HG03521 (cell line): ENCODE measurements around the gene SEMA3G.

Experiments used
- ATAC-seq: cut with Tn5 transposase; IDR thresholded peaks from one replicate; pipeline ENCODE4 v1.9.1; 2021; ENCODE audit warnings: mild to moderate bottlenecking, moderate library complexity; ENCODE audit not compliant: unreplicated experiment

SEMA3G gene

DNA sequence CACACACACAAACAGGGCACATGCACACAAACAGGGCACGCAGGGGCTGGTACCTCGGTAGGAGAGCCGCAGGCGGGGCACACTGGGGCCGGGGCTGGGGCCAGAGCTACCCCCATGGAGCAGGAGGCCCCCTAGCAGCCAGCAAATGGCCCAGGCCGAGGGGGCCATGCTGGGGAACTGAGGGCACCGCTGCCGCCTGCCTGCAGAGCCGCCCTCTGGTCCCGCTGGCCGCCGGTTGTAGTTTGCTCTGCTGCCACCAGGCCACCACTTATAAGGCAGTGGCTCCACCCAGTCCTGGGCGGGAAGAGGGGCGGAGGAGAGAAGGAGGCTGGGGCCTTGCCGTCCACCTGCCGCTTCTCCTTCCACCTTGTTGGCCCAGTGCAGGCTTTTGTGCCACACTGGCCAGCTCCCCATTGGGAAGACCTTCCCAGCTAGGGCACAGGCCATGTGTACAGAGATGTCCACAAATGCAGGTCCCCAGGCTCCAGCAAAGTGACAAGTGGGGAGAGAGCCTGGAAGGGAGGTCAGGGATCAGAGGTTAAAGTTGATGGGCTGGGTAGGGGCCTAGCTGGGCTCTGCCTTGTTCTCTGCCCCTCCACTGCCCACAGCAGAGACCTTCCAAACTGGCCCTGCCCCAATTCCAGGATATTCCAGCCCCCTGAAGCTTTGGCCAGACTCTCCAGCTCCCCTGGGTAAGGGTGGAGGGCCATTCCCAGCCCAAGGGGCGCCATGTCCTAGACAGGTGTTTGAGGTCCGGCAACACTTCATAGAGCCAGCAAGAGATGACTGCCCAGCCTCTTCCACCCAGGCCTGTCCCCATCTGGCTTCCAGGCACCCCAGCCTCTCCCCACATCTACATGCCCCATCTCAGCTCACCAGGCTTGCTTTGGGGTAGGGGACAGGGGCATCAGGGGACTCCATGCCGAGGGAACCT lies at the start of gene SEMA3G:
SEMA3G (minus strand) TSS at position 244 of the 934 bp plus-strand sequence; CDS start at position 168, 76 bp downstream.
- ATAC-seq: peak; percentile 87

DNA sequence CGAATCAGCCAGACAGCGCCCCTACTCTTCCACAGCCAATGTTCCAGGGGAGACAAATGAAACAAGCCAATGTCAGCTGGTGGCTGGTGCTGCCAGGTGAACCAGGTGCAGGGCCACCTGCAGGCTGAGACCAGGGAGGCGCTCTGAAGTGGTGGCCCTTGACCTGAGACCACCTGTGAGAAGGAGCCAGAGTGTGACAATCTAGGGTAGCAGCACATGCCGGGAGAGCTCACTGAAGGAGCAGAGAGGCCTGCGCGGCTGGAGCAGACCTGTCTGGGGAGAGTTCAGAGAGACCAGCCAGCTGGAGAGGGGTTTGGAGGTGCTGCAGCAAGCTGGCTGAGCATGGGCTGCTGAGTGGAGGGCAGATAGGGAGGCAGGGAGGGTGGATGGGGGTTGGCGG lies 49.5 kb upstream of the SEMA3G start:
- ATAC-seq: no peak

DNA sequence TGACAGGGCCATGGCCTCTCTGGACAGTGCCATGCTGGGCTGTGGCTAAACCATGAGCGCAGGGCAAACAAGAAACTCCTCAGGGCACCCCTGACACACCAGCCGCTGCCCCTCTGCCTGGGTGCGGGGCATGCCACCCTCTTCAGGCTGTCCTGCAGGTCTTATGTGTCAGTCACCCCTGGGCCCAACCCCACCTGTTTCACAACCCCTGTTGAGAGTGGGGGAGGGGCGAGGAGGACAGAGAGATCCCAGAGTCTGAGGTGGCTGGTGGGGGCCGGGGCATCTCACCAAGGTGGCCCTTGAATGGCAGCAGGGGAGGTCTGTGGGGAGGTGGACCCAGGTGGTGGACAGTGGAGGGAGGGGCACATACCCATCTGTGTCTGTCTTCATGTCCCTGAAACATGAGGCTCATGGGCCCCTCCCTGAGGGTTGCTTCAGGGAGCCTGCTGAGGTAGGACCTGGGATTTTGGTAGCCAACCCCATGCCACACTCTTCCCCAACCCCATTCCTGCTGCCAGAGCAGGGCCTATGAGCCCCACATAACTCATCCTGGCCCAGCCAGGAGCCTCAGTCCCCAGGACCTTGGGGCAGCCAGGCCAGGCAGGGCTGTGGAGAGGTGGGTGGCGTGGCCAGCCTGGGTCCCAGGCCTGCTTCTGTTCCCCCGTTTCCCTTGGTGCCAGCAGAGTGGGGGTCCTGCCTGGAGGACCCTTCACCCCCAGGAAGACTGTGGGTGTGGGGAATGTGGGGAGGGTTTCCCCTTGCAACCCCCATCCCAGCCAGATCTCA lies 48.5 kb upstream of the SEMA3G start:
- ATAC-seq: no peak

DNA sequence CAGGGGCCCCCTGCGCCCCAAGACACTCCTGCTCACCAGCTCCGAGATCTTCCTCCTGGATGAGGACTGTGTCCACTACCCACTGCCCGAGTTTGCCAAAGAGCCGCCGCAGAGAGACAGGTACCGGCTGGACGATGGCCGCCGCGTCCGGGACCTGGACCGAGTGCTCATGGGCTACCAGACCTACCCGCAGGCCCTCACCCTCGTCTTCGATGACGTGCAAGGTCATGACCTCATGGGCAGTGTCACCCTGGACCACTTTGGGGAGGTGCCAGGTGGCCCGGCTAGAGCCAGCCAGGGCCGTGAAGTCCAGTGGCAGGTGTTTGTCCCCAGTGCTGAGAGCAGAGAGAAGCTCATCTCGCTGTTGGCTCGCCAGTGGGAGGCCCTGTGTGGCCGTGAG lies 47.2 kb upstream of the SEMA3G start:
- no peak for ATAC-seq

DNA sequence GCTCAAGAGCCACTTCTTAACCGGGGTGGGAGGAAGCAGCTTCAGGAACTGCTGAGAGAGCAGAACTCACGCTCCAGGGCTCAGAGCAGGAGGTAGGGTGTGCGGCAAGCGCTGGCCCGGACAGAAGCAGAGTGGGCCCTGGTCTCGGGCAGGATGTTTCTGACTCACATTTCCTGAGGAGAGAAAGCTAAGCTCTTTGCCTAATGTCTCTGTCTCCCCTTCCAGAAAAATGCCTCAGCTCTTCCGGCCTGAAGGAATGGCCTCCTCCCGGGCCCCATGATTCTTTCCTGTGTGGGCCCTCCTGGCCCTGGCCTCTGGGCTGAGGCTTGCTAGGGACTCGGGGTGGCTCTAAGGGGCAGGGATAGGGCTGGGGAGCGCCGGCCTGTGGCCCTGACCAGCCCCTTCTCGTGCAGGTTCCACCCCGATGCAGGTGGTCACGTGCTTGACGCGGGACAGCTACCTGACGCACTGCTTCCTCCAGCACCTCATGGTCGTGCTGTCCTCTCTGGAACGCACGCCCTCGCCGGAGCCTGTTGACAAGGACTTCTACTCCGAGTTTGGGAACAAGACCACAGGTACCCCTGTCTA lies 46.1 kb upstream of the SEMA3G start:
- no peak for ATAC-seq

DNA sequence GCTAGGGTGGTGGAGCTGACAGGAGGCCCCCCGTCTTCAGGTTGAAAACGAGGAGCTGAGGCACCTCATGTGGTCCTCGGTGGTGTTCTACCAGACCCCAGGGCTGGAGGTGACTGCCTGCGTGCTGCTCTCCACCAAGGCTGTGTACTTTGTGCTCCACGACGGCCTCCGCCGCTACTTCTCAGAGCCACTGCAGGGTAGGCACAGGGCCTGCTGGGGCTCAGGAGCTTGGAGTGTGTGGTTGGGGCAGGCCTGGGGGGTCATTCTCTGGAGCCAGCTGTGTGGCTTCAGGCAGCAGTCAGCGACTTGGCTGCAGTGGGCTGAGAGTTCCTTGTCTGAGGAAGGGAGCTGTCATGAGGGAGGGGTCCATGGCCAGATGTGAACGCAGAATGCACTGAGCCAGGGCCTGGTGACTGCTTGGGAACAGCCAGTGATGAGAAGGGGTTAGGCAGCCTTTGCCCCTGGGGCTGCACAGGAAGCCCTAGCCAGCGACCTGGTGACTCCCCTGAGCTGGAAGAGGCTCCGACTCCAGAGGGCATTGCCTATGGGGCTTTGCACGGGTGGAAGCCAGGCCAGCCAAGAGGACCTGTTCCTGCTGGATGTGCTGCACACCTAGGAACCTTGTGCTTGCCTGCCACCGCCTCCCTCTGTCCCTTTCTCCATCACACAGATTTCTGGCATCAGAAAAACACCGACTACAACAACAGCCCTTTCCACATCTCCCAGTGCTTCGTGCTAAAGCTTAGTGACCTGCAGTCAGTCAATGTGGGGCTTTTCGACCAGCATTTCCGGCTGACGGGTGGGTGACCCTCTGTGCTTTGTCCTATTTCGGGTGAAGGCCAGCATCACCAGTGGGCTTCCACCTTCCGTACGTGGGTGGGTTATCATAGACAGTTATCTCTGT lies 45.4 kb upstream of the SEMA3G start:
- ATAC-seq: no peak

DNA sequence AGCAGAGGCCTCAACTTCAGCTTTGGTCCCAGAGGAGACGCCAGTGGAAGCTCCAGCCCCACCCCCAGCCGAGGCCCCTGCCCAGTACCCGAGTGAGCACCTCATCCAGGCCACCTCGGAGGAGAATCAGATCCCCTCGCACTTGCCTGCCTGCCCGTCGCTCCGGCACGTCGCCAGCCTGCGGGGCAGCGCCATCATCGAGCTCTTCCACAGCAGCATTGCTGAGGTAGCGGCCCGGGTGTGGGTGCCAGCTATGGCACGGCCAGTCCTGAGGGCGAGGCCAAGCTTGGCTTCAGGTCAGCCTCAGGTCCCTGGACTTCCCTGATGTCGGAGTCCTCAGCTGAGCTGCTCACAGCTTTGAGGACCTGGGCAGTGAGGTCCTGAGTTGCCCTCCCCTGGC lies 44.5 kb upstream of the SEMA3G start:
- ATAC-seq: no peak

- no peak for ATAC-seq
Observed at GRCh38 chr3:52488746-52489145, 43.8 kb upstream of the SEMA3G start.

DNA sequence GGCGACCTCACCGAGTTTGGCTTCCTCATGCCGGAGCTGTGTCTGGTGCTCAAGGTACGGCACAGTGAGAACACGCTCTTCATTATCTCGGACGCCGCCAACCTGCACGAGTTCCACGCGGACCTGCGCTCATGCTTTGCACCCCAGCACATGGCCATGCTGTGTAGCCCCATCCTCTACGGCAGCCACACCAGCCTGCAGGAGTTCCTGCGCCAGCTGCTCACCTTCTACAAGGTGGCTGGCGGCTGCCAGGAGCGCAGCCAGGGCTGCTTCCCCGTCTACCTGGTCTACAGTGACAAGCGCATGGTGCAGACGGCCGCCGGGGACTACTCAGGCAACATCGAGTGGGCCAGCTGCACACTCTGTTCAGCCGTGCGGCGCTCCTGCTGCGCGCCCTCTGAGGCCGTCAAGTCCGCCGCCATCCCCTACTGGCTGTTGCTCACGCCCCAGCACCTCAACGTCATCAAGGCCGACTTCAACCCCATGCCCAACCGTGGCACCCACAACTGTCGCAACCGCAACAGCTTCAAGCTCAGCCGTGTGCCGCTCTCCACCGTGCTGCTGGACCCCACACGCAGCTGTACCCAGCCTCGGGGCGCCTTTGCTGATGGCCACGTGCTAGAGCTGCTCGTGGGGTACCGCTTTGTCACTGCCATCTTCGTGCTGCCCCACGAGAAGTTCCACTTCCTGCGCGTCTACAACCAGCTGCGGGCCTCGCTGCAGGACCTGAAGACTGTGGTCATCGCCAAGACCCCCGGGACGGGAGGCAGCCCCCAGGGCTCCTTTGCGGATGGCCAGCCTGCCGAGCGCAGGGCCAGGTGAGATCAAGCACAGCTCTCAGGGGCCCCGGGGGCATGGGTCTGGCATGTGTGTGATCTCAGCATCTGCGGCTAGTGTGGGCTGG lies 43.1 kb upstream of the SEMA3G start:
- ATAC-seq: no peak

DNA sequence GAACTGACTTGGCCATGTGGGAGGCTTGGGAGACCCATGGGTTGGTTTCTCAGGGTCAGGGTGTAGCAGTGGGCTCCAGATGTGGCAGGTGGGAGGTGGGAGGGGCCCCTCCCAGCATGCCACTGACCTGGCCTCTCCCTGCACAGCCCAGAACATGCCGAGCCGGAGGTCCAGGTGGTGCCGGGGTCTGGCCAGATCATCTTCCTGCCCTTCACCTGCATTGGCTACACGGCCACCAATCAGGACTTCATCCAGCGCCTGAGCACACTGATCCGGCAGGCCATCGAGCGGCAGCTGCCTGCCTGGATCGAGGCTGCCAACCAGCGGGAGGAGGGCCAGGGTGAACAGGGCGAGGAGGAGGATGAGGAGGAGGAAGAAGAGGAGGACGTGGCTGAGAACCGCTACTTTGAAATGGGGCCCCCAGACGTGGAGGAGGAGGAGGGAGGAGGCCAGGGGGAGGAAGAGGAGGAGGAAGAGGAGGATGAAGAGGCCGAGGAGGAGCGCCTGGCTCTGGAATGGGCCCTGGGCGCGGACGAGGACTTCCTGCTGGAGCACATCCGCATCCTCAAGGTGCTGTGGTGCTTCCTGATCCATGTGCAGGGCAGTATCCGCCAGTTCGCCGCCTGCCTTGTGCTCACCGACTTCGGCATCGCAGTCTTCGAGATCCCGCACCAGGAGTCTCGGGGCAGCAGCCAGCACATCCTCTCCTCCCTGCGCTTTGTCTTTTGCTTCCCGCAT lies 42.3 kb upstream of the SEMA3G start:
- no peak for ATAC-seq

GRCh38 chr3:52484680-52485461 lies 40.0 kb upstream of the SEMA3G start:
- ATAC-seq: no peak

GRCh38 chr3:52483577-52484381 lies 38.9 kb upstream of the SEMA3G start:
- ATAC-seq: no peak

- no peak for ATAC-seq
Observed at GRCh38 chr3:52483081-52483480, 38.2 kb upstream of the SEMA3G start.

GRCh38 chr3:52481819-52482521 lies 37.1 kb upstream of the SEMA3G start:
- no peak for ATAC-seq

GRCh38 chr3:52480768-52481715 lies 36.1 kb upstream of the SEMA3G start:
- ATAC-seq: no peak
